Endothelial cell of umbilical vein (primary cell): ENCODE measurements around the gene CD58. TPM values are rescaled to one million over a fixed set of nuclear protein-coding genes. Genes with fewer than 3 reads are reported as not detected.

Experiments
- BruUV-seq: library from RNA; stranded (reverse); fragments of 400-500 nt; replicated peaks from 2 replicates; lab custom pipeline; 2021; lab: Mats Ljungman, UMichigan
- CTCF ChIA-PET: fragments of 300-600, 350-600 bp; sonication (Branson Sonifier 250); formaldehyde crosslinking; loops from one replicate; lab custom pipeline; 2021; ENCODE audit warnings: antibody characterized with exemption, inconsistent platforms; lab: Charles Lee
- POLR2A ChIA-PET: fragments of 300-600, 350-600 bp; sonication (Branson Sonifier 250); formaldehyde crosslinking; loops from one replicate; lab custom pipeline; 2021; ENCODE audit warnings: antibody characterized with exemption, inconsistent platforms; lab: Charles Lee
- DNase-seq: peaks from one replicate; pipeline ENCODE4 v3.0.0-alpha.2; 2011; ENCODE audit warnings: low read depth, low spot score
- FAIRE-seq: peaks from 2 replicates; lab custom pipeline; 2011; peaks lifted over from hg19 to GRCh38; lab: Jason Lieb, UNC
- H2AFZ ChIP-seq: 2 replicates; pipeline ENCODE4 v1.6.0; 2012; ENCODE audit warnings: low read depth, low read length, control low read depth, inconsistent platforms
- H3K27ac ChIP-seq: 2 replicates; pipeline ENCODE4 v1.5.1; 2011; ENCODE audit warnings: low read depth, mild to moderate bottlenecking, control low read depth, low read length, moderate library complexity; ENCODE audit not compliant: insufficient read depth
- H3K27me3 ChIP-seq, 2 experiments: 2 replicates each; pipeline versions ENCODE4 v1.6.0 to v1.6.1; 2011; ENCODE audit warnings: low read length in 2 of 2, mixed read lengths in 1 of 2; ENCODE audit not compliant: control insufficient read depth in 2 of 2, insufficient read depth in 2 of 2
- H3K36me3 ChIP-seq, 2 experiments: 2 replicates in 1 of 2; 3 replicates in 1 of 2; pipeline ENCODE4 v1.5.1; 2011; ENCODE audit warnings: low read length in 2 of 2, mild to moderate bottlenecking in 1 of 2, moderate library complexity in 1 of 2; ENCODE audit not compliant: control insufficient read depth in 2 of 2, insufficient read depth in 2 of 2; ENCODE audit errors: extremely low read depth in 1 of 2
- H3K4me1 ChIP-seq: 3 replicates; pipeline ENCODE4 v1.5.1; 2011; ENCODE audit warnings: mild to moderate bottlenecking, low read length; ENCODE audit not compliant: control insufficient read depth, insufficient read depth; ENCODE audit errors: extremely low read depth
- H3K4me2 ChIP-seq: 2 replicates; pipeline ENCODE4 v1.6.1; 2011; ENCODE audit warnings: low read length, control low read depth, mixed read lengths; ENCODE audit not compliant: insufficient read depth
- H3K4me3 ChIP-seq, 3 experiments: fragments of 200-600 bp in 1 of 3; sonication (generic), shearing (Covaris generic) in 1 of 3; replicated peaks in 1 of 3; 2 replicates each; pipeline ENCODE4 v1.5.1; 2011 to 2016; ENCODE audit warnings: control low read depth in 3 of 3, low read length in 3 of 3, mild to moderate bottlenecking in 2 of 3, inconsistent platforms in 1 of 3, low read depth in 1 of 3, moderate library complexity in 1 of 3; ENCODE audit not compliant: insufficient read depth in 1 of 3
- H3K79me2 ChIP-seq: 2 replicates; pipeline ENCODE4 v1.6.0; 2012; ENCODE audit warnings: low read length, inconsistent platforms; ENCODE audit not compliant: control insufficient read depth, insufficient read depth
- H3K9ac ChIP-seq: replicated peaks from 2 replicates; pipeline ENCODE3; 2011; ENCODE audit warnings: low read length, control low read depth; ENCODE audit not compliant: insufficient read depth; ENCODE audit errors: extremely low read depth
- H3K9me1 ChIP-seq: replicated peaks from 3 replicates; pipeline ENCODE4 v1.6.0; 2011; ENCODE audit warnings: mild to moderate bottlenecking, low read length; ENCODE audit not compliant: control insufficient read depth, insufficient read depth; ENCODE audit errors: extremely low read depth
- H3K9me3 ChIP-seq: replicated peaks from 2 replicates; pipeline ENCODE4 v1.5.1; 2012; ENCODE audit warnings: low read length, inconsistent platforms; ENCODE audit not compliant: control insufficient read depth, insufficient read depth
- H4K20me1 ChIP-seq: replicated peaks from 2 replicates; pipeline ENCODE3; 2011; ENCODE audit warnings: mild to moderate bottlenecking, low read length; ENCODE audit not compliant: control insufficient read depth, insufficient read depth; ENCODE audit errors: extremely low read depth
- CTCF ChIP-seq, 2 donors: IDR thresholded peaks; 1 replicate in 1 of 2; 2 replicates in 1 of 2; pipeline ENCODE4 v1.5.1; 2011; ENCODE audit warnings: low read length in 2 of 2, mild to moderate bottlenecking in 2 of 2, moderate library complexity in 2 of 2, control low read depth in 1 of 2, inconsistent platforms in 1 of 2, low read depth in 1 of 2; ENCODE audit not compliant: insufficient read depth in 1 of 2; ENCODE audit errors: extremely low read depth in 1 of 2
- EZH2 ChIP-seq: IDR thresholded peaks from 2 replicates; pipeline ENCODE4 v1.6.1; 2012; ENCODE audit warnings: borderline replicate concordance, low read depth, mild to moderate bottlenecking, moderate library complexity, low read length, inconsistent platforms; ENCODE audit not compliant: severe bottlenecking
- FOS ChIP-seq: IDR thresholded peaks from 2 replicates; pipeline ENCODE4 v1.6.1; 2011; ENCODE audit warnings: mild to moderate bottlenecking, low read length, moderate library complexity, borderline replicate concordance; ENCODE audit not compliant: insufficient read depth
- JUN ChIP-seq: IDR thresholded peaks from 2 replicates; pipeline ENCODE4 v1.6.1; 2011; ENCODE audit warnings: borderline replicate concordance, low read depth; ENCODE audit not compliant: insufficient read length, insufficient read depth
- POLR2A ChIP-seq: IDR thresholded peaks from 2 replicates; pipeline ENCODE4 v1.6.1; 2012; ENCODE audit warnings: low read depth, mild to moderate bottlenecking, control low read depth, low read length
- dilution Hi-C: fragments of 300-500 bp; cut with MboI; formaldehyde crosslinking; loops from one replicate; pipeline ENCODE4 v1.15.0; 2019; ENCODE audit warnings: low sequenced_read_pairs; ENCODE audit not compliant: extremely low pct_ligation_motif_present
- intact Hi-C: fragments of 100-400 bp; cut with micrococcal nuclease; formaldehyde crosslinking; loops from one replicate; pipeline ENCODE4 v1.10.0; 2022
- polyA plus RNA-seq, 4 experiments: library from polyadenylated mRNA; depleted of rRNA in 3 of 4; stranded (reverse) in 3 of 4; unstranded in 1 of 4; fragments of >200 nt; gene quantifications; 2 replicates each; pipeline versions ENCODE4 v1.2.1 to v1.2.3, GENCODE V29; 2011 to 2012; ENCODE audit warnings: missing spikeins in 1 of 4
- total RNA-seq: library from RNA; stranded (reverse); gene quantifications from 2 replicates; pipeline ENCODE4 v1.2.3, GENCODE V29; 2021
- TF ChIP-seq, protein P1 (sequence below): IDR thresholded peaks from 2 replicates; pipeline ENCODE4 v1.6.1; 2011; ENCODE audit not compliant: insufficient read depth, insufficient read length

Gene CD58
- total and polyA plus RNA-seq, 2 donors (not counting 3 experiments of a cell fraction or from before 2014, with no cell fraction given): 9.8 to 12.7 TPM

DNA sequence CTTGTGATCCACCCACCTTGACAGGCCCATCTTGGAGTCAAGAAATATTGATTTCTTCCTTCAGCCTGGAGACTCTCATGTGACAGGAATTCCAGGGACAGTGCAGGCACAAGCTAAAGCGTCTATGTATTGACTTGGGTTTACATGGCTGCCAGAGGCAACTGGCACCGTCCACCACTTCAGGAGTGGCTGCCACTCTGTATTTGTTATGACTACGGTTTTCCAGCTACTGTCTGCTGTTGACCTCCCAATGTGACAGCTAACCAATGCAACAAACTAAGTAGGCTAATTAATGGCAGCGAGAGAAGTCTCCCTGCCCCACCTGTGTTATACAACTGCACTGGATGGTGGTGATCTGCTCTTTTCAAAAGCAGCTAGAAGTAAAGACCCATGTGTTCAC lies 56.9 kb downstream of the CD58 start:
- no peak for TF ChIP-seq POLR2A
- no peak for TF ChIP-seq FOS
- no peak for TF ChIP-seq CTCF (IDR thresholded peaks at IDR 0.05; ENCODE audit: extremely low read depth in 1 of 2, insufficient read depth in 1 of 2, low read depth in 1 of 2, low read length in 2 of 2)
- TF ChIP-seq EZH2: no peak
- no peak for TF ChIP-seq JUN
- TF ChIP-seq, protein P1, sequence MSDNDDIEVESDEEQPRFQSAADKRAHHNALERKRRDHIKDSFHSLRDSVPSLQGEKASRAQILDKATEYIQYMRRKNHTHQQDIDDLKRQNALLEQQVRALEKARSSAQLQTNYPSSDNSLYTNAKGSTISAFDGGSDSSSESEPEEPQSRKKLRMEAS: no peak
- dilution Hi-C loops (no loop called here), intact Hi-C loops (no loop called here)
- FAIRE-seq: no peak
- Histone ChIP-seq H3K79me2 (no peaks in the 10 kb centered on the region), H3K4me3 (no peak overlapping the region), H3K27ac (no peak overlapping the region), H2AFZ (no peak overlapping the region), H3K4me1 (peaks cover 9% of the 10 kb centered on the region), H3K9ac (no peak overlapping the region), H3K9me1 (no peaks in the 10 kb centered on the region), H3K4me2 (no peak overlapping the region), H3K36me3 (no peaks in the 10 kb centered on the region), H3K9me3 (no peaks in the 10 kb centered on the region), H3K27me3 (no peaks in the 10 kb centered on the region), H4K20me1 (no peaks in the 10 kb centered on the region)
- no TSS peak for BruUV-seq
- CTCF ChIA-PET: interaction anchor here (0.8 to 1.8 kb wide), 3 partner anchors 15 to 61 kb away, joined by 3 to 8 read pairs (median 4); no protein-coding TSS in a partner anchor
- no peak for DNase-seq
- POLR2A ChIA-PET: no interaction called here
